GM18519 (cell line): ENCODE measurements around the gene ABCC4.

ENCODE experiments used
- ATAC-seq: cut with Tn5 transposase; IDR thresholded peaks from one replicate; pipeline ENCODE4 v1.9.1; 2021; ENCODE audit warnings: mild to moderate bottlenecking, moderate library complexity; ENCODE audit not compliant: unreplicated experiment, low FRiP score

ABCC4 gene

DNA sequence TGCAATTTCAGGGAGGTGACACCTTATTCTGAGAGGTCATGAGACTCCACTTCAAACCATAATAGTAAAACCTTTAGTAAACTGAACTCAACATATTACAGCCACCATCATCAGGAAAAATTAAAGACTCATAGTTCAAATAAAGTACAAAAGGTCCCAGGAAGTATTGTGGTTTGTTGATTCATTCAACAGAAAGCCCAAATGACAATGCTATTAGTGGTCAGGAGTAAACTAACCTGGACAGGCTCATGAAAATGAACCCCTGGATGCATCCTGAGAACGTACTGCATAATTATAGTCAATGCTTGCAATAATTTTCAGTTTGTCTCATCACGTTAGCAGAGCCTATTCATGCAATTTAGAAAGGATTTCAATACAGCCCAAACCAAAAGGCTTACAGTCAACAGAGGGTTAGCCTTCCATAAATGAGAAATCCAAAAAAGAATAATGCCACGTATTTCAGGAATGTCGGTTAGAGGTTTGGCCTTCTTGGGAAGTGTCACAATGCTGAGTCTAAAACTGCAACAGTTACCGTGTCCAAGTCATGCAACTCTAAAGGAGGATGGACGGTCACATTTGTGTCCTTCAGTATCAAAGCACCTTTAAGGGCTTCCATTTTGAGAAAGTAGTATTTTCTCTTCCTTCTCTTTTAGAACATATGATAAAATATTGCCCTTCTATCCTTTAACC lies 280.8 kb downstream of the ABCC4 start:
- no peak for ATAC-seq

DNA sequence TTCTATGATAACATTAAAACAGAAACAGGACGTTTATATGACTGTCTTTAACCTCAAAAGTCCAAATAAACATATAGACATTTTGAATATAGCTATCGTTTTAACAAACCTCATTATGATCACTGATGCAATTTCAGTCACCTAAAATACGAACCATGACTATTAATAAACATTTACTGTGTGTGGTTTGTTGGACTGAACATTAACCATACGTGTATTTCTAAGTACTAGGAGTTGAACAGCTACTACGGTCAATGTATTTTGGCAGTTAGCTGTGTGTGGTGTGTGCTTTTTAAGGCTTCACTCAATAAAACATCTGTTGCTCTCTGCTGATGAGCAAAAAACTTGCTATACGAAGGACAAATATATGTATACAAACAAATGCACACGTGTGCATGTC lies 281.4 kb downstream of the ABCC4 start:
- ATAC-seq: no peak

DNA sequence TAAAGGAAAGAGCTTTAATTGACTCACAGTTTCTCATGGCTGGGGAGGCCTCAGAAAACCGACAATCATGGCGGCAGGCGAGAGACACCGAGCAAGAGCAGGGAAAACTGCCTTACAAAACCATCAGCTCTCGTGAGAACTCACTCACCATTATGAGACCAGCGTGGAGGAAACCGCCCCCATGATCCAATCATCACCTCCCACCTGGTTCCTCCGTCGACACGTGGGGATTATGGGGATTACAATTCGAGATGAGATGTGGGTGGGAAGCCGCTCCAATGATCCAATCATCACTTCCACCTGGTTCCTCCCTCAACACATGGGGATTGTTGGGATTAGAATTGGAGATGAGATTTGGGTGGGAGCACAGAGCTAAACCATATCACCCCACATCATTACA lies 293.9 kb downstream of the ABCC4 start:
- no peak for ATAC-seq

DNA sequence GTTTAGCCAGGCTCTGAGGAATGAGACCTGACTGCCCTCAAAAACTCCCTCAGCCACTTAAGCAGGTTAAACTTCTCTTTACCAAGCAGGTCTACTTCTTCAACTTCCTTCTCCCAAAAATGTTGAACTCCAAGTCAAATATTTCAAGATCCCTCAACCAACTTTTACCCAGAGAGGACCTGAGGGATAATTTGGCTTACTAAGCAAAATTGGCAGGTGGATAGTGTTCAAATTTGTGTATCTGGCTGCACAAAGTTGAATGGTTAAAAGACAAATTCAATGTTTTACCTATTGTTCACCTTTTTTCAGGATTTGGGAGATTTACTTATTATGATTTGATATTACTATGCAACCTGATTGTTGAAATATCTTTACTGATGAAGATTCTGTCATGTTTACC lies 296.0 kb downstream of the ABCC4 start:
- no peak for ATAC-seq

DNA sequence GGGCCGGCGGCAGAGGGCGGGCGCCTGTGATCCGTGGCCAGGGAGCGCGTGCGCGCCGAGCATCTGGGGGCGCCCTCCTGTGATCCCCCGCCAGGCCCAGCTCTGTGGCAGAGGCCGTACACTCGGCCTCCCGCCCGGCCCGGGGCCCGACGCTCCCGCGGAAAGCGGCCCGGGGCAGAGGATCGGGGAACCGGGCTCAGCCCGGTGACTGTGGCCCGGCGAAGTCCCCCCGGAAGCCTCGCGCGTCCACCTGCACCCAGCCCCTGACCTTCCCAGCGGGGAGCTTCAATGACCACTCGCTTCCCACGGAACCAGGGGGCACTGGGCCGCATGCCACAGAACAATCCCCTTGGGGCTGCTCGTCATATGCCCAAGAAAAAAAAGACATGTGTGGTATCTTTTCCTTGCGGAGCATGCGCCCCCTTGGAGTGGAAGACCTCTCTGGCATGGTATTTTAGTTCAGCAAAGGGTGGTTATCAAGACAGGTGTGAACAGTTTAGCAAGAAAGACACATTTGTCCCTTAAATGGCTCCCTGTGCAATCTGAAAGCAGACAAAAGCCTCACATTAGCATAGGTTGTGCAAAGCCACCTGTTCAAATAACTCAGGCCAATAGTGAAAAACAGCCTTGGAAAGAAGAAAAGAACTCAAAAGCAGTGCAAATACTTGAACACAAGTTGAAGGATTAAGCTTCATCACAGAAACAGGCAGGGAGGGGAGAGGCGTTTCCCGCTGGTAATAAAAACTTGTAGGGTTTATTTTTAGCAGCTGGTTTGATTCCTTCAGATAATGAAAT lies 298.0 kb downstream of the ABCC4 start:
- no peak for ATAC-seq

DNA sequence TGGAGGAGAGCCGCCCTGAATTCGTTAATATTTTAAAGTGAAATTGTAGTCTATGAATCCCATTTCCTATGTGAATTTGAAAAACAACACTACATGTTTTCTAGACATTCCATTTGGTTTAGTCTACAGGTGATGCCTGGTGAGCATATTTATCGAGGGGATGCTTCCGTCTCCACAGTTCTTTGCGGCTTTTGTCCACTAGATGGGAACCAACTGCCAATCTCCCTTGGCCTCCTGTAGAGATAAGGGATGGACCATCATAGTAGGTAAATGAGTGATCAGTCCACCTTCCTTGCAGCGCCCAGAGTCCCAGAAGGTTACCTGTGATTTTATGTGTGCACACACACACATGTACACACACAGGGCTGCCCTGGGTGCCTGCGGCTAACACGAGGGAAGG lies 299.1 kb downstream of the ABCC4 start:
- no peak for ATAC-seq

DNA sequence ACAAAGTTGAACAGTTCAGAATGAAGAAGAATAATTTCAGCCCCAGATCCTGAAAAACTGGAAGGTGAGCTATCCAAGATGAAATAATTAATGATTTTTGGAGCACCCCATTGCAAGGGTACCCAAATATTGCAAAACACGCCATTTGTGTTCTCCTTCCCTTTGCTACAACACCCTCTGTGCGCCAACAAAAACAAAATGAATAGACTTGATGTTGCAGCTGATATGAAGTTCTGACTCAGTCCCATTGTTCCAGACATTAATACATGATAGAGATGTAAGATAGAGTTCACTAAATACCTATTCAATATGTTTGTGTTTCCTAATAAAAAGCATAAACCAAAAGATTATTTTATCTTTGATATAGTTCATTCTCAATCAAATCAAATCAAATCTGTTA lies 301.4 kb downstream of the ABCC4 start:
- ATAC-seq: no peak

DNA sequence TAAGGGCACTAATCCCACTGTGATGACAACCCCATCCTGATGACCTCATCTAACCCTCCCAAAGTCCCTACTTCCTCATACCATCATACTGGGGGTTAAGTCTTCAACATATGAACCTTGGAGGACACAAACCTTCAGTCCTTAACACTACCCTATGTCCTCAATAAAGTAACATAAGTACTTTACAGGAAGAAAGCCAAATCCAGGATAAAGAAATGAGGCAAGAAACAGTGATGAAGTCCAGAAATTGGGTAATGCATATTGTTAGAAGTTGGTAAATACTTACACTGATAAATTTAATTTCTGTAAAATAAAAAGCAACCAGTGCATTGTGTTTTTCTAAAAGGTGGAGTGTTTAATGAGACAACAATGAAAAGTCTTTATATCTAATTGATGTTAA lies 304.1 kb downstream of the ABCC4 start:
- no peak for ATAC-seq

DNA sequence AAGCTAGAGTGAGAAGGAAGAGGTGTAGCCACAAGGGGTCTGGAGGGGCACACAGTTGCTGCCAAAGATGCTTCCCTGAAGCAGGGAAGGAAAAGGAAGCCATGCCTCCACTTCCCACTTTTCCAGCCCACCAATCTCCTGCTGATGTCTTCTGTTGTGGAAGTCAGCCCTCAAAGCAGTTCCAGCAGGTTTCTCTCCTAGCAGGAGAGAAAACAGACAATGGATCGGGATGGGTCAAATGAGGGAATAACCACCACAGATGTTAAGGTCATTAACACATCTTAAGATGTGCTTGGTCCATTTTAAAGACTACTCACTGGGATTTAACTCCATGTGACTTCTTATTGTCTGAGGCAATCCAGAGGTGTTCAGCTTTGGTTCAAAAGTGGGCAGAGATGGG lies 304.8 kb downstream of the ABCC4 start:
- no peak for ATAC-seq

DNA sequence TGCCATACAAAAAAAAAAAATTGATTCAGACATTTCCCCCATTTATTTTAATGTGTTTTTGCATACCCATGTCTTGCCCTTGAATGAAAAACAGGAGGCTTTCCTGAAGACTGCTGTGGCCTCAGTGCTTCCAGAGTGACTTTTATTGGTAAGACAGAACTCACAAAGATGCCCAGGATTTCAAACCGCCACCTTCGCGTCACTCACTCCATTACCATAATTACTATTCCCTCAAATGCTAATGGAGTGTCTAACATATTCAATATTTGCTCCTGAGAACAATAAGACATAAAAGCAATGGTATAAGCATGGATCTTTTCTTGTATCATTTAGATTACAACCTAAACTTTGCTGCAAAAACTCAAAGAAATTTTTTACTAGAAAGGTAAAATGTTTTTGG lies 306.7 kb downstream of the ABCC4 start:
- no peak for ATAC-seq

DNA sequence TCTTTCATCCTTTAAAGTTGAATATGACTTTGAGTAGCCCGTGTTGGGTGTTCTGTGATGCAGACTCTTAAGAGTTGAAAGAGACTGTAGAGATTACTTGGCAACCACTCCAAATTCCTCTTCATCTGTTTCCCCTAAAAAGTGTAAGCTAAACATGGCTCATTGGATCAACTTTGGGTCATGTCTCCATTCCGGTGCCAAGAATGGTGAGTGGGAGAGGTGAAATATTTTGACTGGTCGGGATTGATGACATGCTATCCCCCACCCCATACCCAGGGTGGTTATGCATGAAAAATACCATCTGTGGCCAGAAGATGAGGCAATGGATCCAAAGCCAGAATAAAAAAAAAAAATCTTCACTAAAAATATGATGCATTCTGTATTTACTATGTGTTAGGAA lies 307.6 kb downstream of the ABCC4 start:
- ATAC-seq: no peak

DNA sequence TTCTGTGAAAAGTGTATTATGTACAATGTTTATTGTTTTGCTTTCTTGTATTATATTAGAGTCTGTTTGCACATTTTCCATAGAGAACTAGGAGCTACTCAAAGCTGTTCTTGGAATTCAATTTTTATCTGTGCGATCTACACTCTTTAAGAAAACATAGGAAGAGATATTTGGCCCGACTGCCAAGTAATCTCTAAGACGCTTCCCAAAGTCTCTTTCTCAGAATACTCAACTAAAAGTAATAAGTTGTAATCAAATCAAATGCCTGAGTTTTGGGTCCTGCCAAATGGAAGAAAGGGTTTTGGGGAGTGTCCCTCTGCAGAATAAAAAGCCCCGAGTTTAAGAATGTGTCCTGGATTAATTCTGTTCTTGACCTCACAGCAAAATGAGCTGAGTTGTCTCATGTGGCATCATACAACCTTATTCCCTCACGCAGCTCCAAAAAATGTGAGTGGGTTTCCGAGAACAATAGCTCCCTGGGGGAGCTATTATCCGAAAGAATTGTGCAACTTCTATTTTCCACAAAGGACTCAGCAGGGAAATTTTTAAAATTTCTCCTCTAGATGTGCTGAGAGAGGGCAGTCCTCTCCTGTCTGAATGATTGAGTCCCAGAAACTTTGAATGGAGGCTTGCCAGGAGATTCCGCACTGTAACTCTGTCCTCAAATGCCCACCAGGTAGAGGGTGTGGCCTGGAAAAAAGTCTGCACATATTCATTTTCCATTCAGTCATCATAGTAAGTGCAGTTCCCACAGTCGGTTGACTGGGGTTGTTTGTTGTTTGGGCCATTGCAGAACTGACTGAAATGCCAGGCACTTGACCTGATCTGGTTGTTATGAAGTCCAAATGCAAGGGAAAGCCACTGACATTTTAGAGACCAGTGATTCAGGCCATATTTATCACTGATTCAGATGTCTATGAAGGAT lies 309.0 kb downstream of the ABCC4 start:
- no peak for ATAC-seq

DNA sequence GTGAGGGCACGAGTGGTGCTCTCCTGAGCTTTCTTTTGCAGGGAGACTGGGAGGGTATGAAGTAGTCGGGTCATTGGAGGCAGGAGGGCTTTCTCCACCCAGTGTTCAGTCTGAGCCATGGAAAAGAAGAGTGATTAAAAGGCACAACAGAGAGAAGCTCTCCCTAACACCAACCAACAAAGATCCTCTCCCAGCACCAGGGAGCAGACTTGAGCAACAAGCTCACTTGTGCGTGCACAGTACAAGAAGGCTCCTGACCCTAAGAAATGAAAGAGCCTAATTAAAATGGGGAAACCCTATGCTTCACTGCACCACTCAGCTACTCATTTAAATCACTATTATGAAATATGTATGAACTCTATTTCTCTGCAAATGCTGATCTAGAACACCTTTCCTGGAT lies 312.6 kb downstream of the ABCC4 start:
- ATAC-seq: no peak

DNA sequence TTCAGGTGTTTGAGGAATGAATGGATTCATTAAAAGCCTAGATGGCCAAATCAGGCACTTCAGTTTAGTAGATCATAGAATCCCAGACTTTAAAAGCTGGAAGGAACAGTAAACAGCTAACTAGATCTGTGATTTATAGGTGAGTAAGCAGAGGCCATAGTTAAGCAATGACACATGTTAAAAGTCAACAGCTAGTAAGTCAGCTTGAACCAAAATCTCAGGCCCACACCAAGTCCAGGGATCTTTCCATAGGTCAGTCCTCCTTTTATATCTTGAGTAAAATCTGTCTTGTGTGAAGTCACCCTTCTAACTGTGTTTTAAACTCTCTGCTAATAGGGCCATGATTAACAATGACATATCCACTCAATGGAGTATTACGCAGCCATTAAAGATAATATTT lies 313.4 kb downstream of the ABCC4 start:
- no peak for ATAC-seq

DNA sequence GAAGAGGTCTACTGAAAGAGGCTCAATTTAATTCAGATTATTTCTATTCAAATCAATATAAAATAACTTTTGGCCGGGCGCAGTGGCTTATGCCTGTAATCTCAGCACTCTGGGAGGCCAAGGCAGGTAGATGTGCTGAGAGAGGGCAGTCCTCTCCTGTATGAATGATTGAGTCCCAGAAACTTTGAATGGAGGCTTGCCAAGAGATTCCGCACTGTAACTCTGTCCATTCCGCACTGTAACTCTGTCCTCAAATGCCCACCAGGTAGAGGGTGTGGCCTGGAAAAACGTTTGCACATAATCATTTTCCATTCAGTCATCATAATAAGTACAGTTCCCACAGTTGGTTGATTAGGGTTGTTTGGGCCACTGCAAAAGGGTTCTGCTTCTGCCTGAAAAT lies 314.2 kb downstream of the ABCC4 start:
- no peak for ATAC-seq

DNA sequence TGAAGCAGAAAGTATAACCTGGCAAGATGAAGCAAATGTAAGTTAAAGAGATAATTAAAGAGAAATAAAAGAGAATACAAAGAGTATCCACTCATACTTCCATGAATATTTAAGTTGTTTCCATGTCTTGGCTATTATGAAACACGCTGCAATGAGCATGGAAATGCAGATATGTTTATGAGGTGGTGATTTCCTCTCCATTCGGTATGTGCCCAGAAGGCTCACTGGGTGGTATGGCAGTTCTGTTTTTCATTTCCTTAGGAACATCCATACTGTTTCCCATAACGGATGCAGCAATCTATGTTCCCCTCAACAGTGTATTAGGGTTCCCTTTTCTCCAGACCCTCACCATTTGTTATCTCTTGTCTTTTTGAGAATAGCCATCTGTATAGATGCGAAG lies 316.3 kb downstream of the ABCC4 start:
- ATAC-seq: no peak

DNA sequence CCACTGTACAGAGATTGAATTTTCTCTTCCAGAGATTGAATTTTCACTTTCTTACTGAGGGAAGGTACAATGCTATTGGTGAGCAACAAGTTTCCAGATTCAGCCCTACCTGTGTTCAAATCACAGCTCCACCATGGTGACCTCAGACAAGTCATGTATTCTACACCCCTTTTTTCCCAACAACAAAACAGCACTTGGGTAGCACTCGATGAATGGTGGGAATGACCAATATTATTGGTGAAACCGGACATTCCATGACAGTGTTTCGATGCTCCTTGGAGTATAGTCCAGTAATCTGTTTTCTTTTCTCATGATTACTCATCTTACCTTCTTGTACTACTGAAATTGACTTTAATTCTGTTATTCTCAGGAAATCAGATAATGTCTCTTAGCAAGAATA lies 322.7 kb downstream of the ABCC4 start:
- ATAC-seq: no peak

DNA sequence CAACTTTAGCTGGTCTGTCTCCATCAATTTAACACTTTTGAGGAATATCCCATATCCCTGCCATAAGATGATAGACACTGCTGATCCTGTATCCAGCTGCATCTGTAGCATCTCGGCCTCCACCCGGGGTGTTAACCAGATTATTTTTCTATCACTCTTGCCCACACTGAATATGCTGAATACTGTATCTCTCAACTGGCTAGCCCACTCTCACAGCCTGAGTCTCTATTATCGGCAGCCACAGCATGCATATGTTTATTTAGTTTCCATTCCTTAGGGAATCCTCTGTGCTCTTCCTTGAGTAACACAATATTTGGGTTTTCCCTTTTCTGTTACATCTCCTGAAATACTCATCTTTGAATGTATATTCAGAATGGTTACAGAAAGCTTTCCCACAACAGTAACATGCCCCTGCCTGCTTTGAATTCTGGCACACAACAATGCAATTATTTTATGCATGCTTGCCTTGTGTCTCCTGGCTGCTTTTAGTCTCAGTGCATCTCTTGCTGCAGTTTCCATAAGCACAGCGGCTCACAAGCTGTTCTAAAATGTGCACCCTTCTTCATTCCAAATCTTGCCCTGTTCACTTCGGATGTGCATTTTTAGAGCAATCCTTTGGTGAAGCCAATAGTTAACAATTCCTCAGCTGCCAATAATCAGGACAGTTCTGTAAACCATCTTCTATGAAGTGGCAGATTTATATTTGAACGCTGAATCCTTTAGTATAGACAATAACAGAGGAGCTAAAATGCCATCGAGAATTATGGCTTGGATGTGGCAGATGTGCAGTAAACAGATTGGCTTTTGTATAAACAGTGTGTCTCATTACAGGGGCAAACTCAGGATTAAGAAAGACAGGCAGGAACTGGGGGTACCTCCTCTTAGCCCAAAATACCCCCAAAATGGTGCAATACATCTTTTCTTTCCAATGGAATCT lies 327.0 kb downstream of the ABCC4 start:
- ATAC-seq: no peak

DNA sequence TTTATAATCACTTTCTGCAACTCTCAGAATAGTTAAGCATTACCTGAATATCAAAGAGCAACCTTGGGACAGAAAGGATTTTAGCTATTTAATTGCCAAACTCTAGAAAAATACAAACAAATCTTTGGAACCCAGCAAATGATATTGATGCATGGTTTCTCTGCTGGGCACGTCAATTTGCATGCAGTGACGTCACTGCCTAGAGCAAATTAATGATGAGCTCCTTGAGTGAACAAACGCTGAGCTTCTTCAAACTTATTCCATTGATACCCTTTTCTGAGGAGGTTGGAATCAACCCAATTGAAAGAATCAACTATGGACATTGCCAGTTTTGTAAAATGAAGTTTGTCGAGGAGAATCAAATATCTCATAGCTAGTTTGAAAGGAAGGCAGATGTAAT lies 329.0 kb downstream of the ABCC4 start:
- ATAC-seq: no peak
